HG03175 (cell line): ENCODE results near the gene SIPA1L3.

ENCODE experiments used
- ATAC-seq: cut with Tn5 transposase; IDR thresholded peaks from one replicate; pipeline ENCODE4 v1.9.1; 2021; ENCODE audit warnings: mild to moderate bottlenecking, moderate library complexity; ENCODE audit not compliant: unreplicated experiment

The SIPA1L3 gene

GRCh38 chr19:37970699-37971098, 63.7 kb downstream of the SIPA1L3 start:
- no peak for ATAC-seq

- no peak for ATAC-seq
Measured at GRCh38 chr19:37972803-37973202, 65.8 kb downstream of the SIPA1L3 start.

GRCh38 chr19:37973666-37974065, 66.7 kb downstream of the SIPA1L3 start:
- no peak for ATAC-seq

- ATAC-seq, result no peak
Measured at GRCh38 chr19:37975071-37975470, 68.1 kb downstream of the SIPA1L3 start.

- no peak for ATAC-seq
Measured at GRCh38 chr19:37975596-37976515, 68.8 kb downstream of the SIPA1L3 start.

GRCh38 chr19:37977391-37977790, 70.4 kb downstream of the SIPA1L3 start:
- no peak for ATAC-seq

GRCh38 chr19:37977992-37978391, 71.0 kb downstream of the SIPA1L3 start:
- no peak for ATAC-seq

GRCh38 chr19:37979547-37980082, 72.6 kb downstream of the SIPA1L3 start:
- peak; percentile 48 for ATAC-seq

- ATAC-seq, result no peak
Measured at GRCh38 chr19:37980419-37981170, 73.6 kb downstream of the SIPA1L3 start.

GRCh38 chr19:37981785-37982475, 74.9 kb downstream of the SIPA1L3 start:
- ATAC-seq, result no peak

GRCh38 chr19:37982655-37983054, 75.6 kb downstream of the SIPA1L3 start:
- ATAC-seq, result no peak

- ATAC-seq, result no peak
Measured at GRCh38 chr19:37983153-37983552, 76.1 kb downstream of the SIPA1L3 start.

- ATAC-seq, result no peak
Measured at GRCh38 chr19:37983916-37984315, 76.9 kb downstream of the SIPA1L3 start.

- ATAC-seq, result no peak
Measured at GRCh38 chr19:37986048-37986750, 79.2 kb downstream of the SIPA1L3 start.

GRCh38 chr19:37987356-37988332, 80.6 kb downstream of the SIPA1L3 start:
- ATAC-seq, result no peak

GRCh38 chr19:37988758-37989635, 82.0 kb downstream of the SIPA1L3 start:
- no peak for ATAC-seq

- ATAC-seq, result no peak
Measured at GRCh38 chr19:37989855-37990254, 82.8 kb downstream of the SIPA1L3 start.

- no peak for ATAC-seq
Measured at GRCh38 chr19:37990362-37990761, 83.4 kb downstream of the SIPA1L3 start.
